PC-9 (cell line): ENCODE measurements around the gene LACTB.

Source experiments
- CTCF ChIP-seq: fragments of 200-600 bp; sonication (generic); conservative IDR thresholded peaks from 2 replicates; pipeline ENCODE4 v1.6.1; 2017; ENCODE audit warnings: mixed run types, antibody characterized with exemption, mild to moderate bottlenecking, moderate library complexity
- EZH2 ChIP-seq: fragments of 200-600 bp; sonication (generic); IDR thresholded peaks from 2 replicates; pipeline ENCODE4 v1.8.0; 2017; ENCODE audit warnings: antibody characterized with exemption, low read depth

- no peak for TF ChIP-seq CTCF
- TF ChIP-seq EZH2, result no peak
These were observed 36.9 kb upstream of the LACTB start for GRCh38 chr15:63084806-63085205.
